CD8-positive, alpha-beta memory T cell (primary cell): ENCODE measurements around the gene ZFYVE9. TPM values are rescaled to one million over a fixed set of nuclear protein-coding genes. Genes with fewer than 3 reads are reported as not detected.

ENCODE experiments used
- CTCF ChIA-PET: fragments of 350-600 bp; sonication (Branson Sonifier 250); formaldehyde crosslinking; loops from one replicate; lab custom pipeline; 2021; ENCODE audit warnings: antibody characterized with exemption; lab: Charles Lee
- POLR2A ChIA-PET: fragments of 350-600 bp; sonication (Branson Sonifier 250); formaldehyde crosslinking; loops from one replicate; lab custom pipeline; 2021; ENCODE audit warnings: antibody characterized with exemption; lab: Charles Lee
- DNase-seq, 5 donors: peaks; one replicate each; pipeline versions ENCODE4 v3.0.0 to v3.0.0-alpha.2; 2020 to 2022; ENCODE audit warnings: mixed read lengths in 1 of 5
- H3K27ac ChIP-seq: one replicate; pipeline ENCODE4 v1.7.0; 2013; ENCODE audit warnings: low read depth, mild to moderate bottlenecking, low read length, moderate library complexity
- H3K27me3 ChIP-seq: 2 replicates; pipeline ENCODE4 v1.7.0; 2013; ENCODE audit warnings: low read length, mild to moderate bottlenecking; ENCODE audit not compliant: insufficient read depth, poor library complexity, severe bottlenecking
- H3K36me3 ChIP-seq: 2 replicates; pipeline ENCODE4 v1.7.0; 2013; ENCODE audit warnings: mild to moderate bottlenecking, low read length, moderate library complexity; ENCODE audit not compliant: insufficient read depth
- H3K4me1 ChIP-seq: 2 replicates; pipeline ENCODE4 v1.7.0; 2013; ENCODE audit warnings: mild to moderate bottlenecking, low read length, moderate library complexity; ENCODE audit not compliant: insufficient read depth
- H3K4me3 ChIP-seq: 2 replicates; pipeline ENCODE4 v1.7.0; 2013; ENCODE audit warnings: mild to moderate bottlenecking, low read length
- H3K9me3 ChIP-seq: 2 replicates; pipeline ENCODE4 v1.7.0; 2013; ENCODE audit warnings: mild to moderate bottlenecking, low read length
- H3K27ac Mint-ChIP-seq, 8 donors: one replicate each; pipeline ENCODE4 v1.8.0; 2020 to 2021; ENCODE audit warnings: mixed read lengths in 8 of 8, mild to moderate bottlenecking in 6 of 8, inconsistent platforms in 3 of 8, moderate library complexity in 3 of 8
- H3K27me3 Mint-ChIP-seq, 2 donors: one replicate each; pipeline ENCODE4 v1.8.0; 2020 to 2021; ENCODE audit warnings: mixed read lengths in 2 of 2, mild to moderate bottlenecking in 1 of 2, moderate library complexity in 1 of 2
- H3K36me3 Mint-ChIP-seq, 3 donors: one replicate each; pipeline ENCODE4 v1.8.0; 2020 to 2021; ENCODE audit warnings: mixed read lengths in 3 of 3, inconsistent platforms in 1 of 3, mild to moderate bottlenecking in 1 of 3
- H3K4me1 Mint-ChIP-seq, 3 donors: one replicate each; pipeline ENCODE4 v1.8.0; 2020 to 2021; ENCODE audit warnings: mixed read lengths in 3 of 3, inconsistent platforms in 1 of 3, mild to moderate bottlenecking in 1 of 3
- H3K4me3 Mint-ChIP-seq, 7 donors: one replicate each; pipeline ENCODE4 v1.8.0; 2020 to 2021; ENCODE audit warnings: mixed read lengths in 7 of 7, mild to moderate bottlenecking in 6 of 7, moderate library complexity in 4 of 7, inconsistent platforms in 2 of 7
- H3K9me3 Mint-ChIP-seq, 5 donors: one replicate each; pipeline ENCODE4 v1.8.0; 2020 to 2022; ENCODE audit warnings: mixed read lengths in 5 of 5, mild to moderate bottlenecking in 3 of 5, moderate library complexity in 2 of 5, inconsistent platforms in 1 of 5
- polyA plus RNA-seq: library from polyadenylated mRNA; unstranded; fragments of 300-500 nt; fragmentation: Illumina TruSeq; gene quantifications from one replicate; pipeline ENCODE4 v1.2.3, GENCODE V29; 2021
- total RNA-seq, 2 experiments: library from RNA; stranded (reverse); gene quantifications; one replicate each; pipeline ENCODE4 v1.2.3, GENCODE V29; 2021

ZFYVE9 gene
- total and polyA plus RNA-seq, 3 experiments from 2014 or later, result 3.2 to 4.7 (median 4.4) TPM

DNA sequence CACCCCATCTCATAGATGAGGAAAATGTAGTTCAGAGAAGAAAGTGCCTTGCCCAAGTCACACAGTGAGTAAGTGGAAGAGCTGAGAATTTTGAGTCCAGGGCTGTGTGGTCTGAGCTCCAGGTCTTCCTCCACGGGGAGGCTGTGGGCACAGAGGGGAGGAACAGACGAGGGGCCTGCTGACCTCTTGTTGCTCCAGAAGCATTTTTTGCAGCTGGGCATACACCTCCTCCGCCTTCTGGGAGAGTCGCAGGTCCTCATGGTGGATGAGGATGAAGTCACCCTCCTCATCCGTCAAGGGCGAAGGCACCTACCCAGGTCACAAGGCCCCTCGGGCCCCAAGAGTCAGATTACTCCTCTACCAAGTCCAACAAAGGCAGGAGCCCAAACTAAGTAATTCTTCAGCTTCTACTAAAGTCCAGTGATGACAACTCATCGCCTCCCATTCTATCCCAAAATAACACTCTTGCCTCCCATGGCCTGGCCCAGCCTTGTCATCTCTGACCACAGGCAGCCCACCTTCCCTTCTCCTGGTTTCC, 215.0 kb downstream of the ZFYVE9 start:
- Histone ChIP-seq H3K9me3 (no peaks in the 10 kb centered on the region), H3K4me3 (no peak overlapping the region), H3K27me3 (no peaks in the 10 kb centered on the region), H3K36me3 (peaks cover 87% of the 10 kb centered on the region), H3K4me1 (no peaks in the 10 kb centered on the region), H3K27ac (no peak overlapping the region)
- ChIA-PET CTCF (no interaction called here), POLR2A (interaction anchor here (1.0 kb wide), 1 partner anchor 11 kb away, joined by 3 read pairs; no protein-coding TSS in a partner anchor)
- Mint-ChIP-seq H3K27me3 (no peaks in the 10 kb centered on the region), H3K4me3 (no peak overlapping the region), H3K27ac (peak overlapping the region in 5 of 8 donors; percentile 7 to 67 (median 35)), H3K9me3 (no peaks in the 10 kb centered on the region), H3K36me3 (peaks cover 7 to 99% (median 21%) of the 10 kb centered on the region in 3 donors), H3K4me1 (peaks cover 3 to 5% (median 4%) of the 10 kb centered on the region in 3 donors)
- DNase-seq, result no peak

DNA sequence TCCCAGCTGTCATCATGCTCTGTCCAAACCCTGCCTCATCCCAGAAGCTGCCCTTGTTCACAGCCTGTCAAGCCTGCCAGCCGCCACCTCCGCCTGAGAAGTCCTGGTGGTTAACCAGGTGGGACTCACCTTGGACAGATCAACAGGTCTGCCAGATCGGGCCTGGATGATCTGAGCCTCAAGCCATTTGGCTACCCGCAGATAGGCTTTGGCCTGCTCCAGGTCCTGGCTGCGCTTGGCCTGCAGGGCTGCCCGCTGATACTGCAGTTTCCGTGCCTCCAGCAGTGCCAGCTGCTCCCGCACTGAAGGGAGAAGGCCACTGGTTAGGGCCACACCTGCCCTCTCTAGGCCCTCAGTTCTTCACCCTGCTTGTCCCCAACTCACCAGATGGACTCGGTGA, 215.5 kb downstream of the ZFYVE9 start:
- Histone ChIP-seq H3K27ac (no peak overlapping the region), H3K9me3 (no peaks in the 10 kb centered on the region), H3K4me1 (peaks cover 5% of the 10 kb centered on the region), H3K27me3 (no peaks in the 10 kb centered on the region), H3K36me3 (peaks cover 89% of the 10 kb centered on the region), H3K4me3 (no peak overlapping the region)
- ChIA-PET POLR2A (interaction anchor here (1.0 kb wide), 1 partner anchor 11 kb away, joined by 3 read pairs; no protein-coding TSS in a partner anchor), CTCF (no interaction called here)
- Mint-ChIP-seq H3K36me3 (peaks cover 7 to 100% (median 19%) of the 10 kb centered on the region in 3 donors), H3K9me3 (no peaks in the 10 kb centered on the region), H3K4me1 (peaks cover 3 to 9% (median 8%) of the 10 kb centered on the region in 3 donors), H3K4me3 (no peak overlapping the region), H3K27me3 (no peaks in the 10 kb centered on the region), H3K27ac (peak overlapping the region in 3 of 8 donors; percentile 7 to 67 (median 54))
- no peak for DNase-seq

DNA sequence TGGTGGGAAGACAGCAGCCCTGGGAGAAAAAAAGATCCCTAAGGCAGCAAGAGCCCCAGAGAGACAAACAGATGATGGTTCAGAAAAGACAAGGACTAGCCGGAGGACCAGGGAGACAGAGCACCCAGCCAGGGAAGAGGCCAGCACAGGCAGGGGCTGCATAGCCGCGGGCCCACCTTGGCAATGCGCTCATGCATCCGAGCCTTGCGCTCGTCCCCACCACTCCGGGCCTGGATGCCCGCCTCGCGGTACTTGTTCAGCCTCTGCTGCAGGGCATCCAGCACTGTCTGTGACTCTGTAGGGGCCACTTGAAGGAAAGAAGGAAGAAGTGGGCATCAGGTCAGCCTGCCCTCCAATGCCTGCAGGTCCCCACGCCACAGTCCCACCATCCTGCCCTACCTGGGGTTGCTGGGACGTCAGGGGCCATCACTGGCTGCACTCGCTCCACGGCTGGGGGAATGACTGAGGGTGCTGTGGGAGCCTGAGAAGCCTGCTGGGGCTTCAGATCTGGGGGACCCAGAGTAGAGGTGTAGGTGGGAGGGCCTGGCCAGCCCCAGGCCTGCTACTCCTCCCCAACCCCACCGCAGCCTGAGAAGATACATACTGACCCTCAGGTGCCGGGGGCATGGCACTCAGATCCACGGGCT, 217.1 kb downstream of the ZFYVE9 start:
- POLR2A ChIA-PET, result no interaction called here
- Histone ChIP-seq H3K36me3 (peaks cover 90% of the 10 kb centered on the region), H3K9me3 (no peaks in the 10 kb centered on the region), H3K4me1 (peaks cover 11% of the 10 kb centered on the region), H3K4me3 (no peak overlapping the region), H3K27ac (no peak overlapping the region), H3K27me3 (no peaks in the 10 kb centered on the region)
- H3K4me1 Mint-ChIP-seq, result peaks cover 5 to 17% (median 17%) of the 10 kb centered on the region in 3 donors
- no peak for DNase-seq
- H3K27ac Mint-ChIP-seq, result peak overlapping the region in 2 of 8 donors; percentile 27
- peaks cover 5 to 94% (median 17%) of the 10 kb centered on the region in 3 donors for H3K36me3 Mint-ChIP-seq
- no peak overlapping the region for H3K4me3 Mint-ChIP-seq
- no peaks in the 10 kb centered on the region for H3K9me3 Mint-ChIP-seq
- H3K27me3 Mint-ChIP-seq, result no peaks in the 10 kb centered on the region
- CTCF ChIA-PET, result interaction anchor here (1.1 kb wide), 1 partner anchor 9 kb away, joined by 3 read pairs; no protein-coding TSS in a partner anchor

DNA sequence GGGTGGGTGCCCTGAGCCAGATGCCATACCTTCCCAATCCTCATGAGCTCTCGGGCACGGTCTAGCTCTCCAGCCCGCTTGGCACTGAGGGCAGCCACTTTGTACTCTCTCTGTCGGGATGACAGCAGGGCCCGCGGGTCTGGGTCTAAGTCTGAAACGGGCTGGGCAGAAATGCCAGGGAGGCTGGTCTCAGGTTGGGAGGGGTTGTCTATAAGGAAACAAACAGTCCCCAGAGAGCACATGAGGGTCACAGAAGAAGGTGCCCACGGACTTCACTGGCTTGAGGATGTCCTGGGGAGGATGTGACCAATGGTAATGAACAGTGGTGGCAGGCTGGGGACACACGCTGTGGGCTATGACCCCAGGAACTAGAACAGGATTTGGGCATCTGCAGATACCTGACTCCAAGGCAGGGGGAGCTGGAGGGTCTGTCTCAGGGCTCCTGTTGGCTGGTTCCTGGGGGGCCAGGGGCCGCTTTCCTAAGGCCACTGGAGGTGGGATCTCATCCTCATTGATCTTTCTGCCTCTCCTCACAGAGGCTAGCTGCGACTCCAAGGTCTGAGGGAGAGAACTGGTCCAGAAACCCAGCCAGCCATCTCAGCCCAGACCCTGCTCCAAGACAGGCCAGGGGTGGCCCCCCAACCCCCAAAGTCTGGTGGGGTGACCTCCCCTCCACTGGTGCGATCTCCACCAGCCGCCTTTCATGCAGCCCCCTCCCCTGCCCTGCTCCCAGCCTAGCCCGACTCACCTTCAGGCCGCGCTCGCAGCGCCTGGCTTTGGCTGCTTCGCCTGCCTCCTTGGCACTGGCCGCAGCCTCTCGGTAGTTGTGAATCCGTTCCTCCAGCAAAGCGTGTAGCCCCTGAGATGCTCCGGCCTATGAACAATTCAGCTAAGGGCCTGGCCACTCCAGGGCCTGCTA, 218.0 kb downstream of the ZFYVE9 start:
- no peak for DNase-seq
- Histone ChIP-seq H3K4me1 (peaks cover 21% of the 10 kb centered on the region), H3K27ac (no peak overlapping the region), H3K9me3 (no peaks in the 10 kb centered on the region), H3K36me3 (peaks cover 85% of the 10 kb centered on the region), H3K4me3 (no peak overlapping the region), H3K27me3 (no peaks in the 10 kb centered on the region)
- Mint-ChIP-seq H3K27me3 (no peaks in the 10 kb centered on the region), H3K9me3 (no peaks in the 10 kb centered on the region), H3K27ac (peak overlapping the region in 3 of 8 donors; percentile 22 to 63 (median 37)), H3K4me1 (peaks cover 14 to 26% (median 26%) of the 10 kb centered on the region in 3 donors), H3K4me3 (no peak overlapping the region), H3K36me3 (peaks cover 4 to 89% (median 17%) of the 10 kb centered on the region in 3 donors)
- ChIA-PET POLR2A (no interaction called here), CTCF (interaction anchor here (1.1 to 1.2 kb wide), 2 partner anchors 8 to 9 kb away, joined by 3 to 4 read pairs; no protein-coding TSS in a partner anchor)

DNA sequence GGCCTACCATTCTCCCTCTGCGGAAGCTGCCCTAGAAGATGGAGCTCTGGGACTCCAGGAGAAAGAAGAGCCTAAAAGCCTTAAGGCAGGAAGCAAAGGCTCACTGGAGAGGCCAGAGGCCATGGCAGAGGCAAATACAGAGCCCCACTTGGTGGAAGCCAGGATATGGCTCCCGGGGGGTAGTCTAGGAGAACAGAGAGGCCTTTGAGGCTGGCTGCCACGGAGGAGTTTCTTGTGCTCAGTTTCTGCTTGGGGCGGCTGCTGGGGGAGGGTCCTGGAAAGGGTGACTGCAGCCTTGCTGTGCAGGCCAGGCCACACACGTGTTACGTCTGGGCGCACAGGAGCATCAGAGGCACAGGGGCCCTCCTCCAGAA, 218.7 kb downstream of the ZFYVE9 start:
- Mint-ChIP-seq H3K9me3 (no peaks in the 10 kb centered on the region), H3K27ac (peak overlapping the region in 2 of 8 donors; percentile 22 to 37), H3K4me1 (peaks cover 20 to 33% (median 33%) of the 10 kb centered on the region in 3 donors), H3K27me3 (no peaks in the 10 kb centered on the region), H3K36me3 (peaks cover 4 to 87% (median 15%) of the 10 kb centered on the region in 3 donors), H3K4me3 (peak overlapping the region in 1 of 7 donors; percentile 51)
- no peak for DNase-seq
- Histone ChIP-seq H3K4me1 (peaks cover 25% of the 10 kb centered on the region), H3K27me3 (no peaks in the 10 kb centered on the region), H3K27ac (no peak overlapping the region), H3K9me3 (no peaks in the 10 kb centered on the region), H3K4me3 (no peak overlapping the region), H3K36me3 (peaks cover 79% of the 10 kb centered on the region)
- POLR2A ChIA-PET, result no interaction called here
- CTCF ChIA-PET, result interaction anchor here (1.2 kb wide), 1 partner anchor 10 kb away, joined by 4 read pairs; no protein-coding TSS in a partner anchor

DNA sequence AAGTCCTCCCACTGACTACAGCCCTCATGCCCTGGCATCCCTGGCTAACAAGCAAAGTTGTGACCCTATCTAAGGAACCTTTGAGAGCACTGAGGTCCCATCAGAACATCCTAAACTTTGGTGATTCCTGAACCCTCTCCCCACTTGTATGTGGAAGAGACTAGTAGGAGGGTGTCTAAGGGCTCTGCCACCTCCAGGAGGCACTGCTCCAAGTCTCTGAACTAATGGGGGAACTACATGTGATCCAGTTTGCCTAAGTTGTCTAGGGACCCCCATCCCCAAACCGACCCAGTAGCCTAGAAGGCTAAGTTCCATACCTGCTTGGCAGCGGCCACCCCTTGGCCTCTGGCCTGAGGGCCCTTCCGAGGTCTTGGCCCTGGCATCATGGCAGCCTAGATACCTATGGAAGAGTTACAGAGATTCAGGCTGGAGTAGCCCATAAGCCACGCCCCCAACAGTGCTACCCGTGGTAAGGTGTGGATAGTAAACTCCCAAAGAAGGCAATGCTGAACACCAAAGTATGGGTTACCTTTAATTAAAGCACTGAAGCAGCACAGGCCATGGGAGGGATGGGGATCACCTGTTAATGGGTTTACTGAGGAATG, 222.4 kb downstream of the ZFYVE9 start:
- H3K36me3 ChIP-seq, result peaks cover 41% of the 10 kb centered on the region
- no peaks in the 10 kb centered on the region for H3K9me3 Mint-ChIP-seq
- H3K4me1 Mint-ChIP-seq, result peaks cover 37 to 55% (median 55%) of the 10 kb centered on the region in 3 donors
- peaks cover 0 to 50% (median 6%) of the 10 kb centered on the region in 3 donors for H3K36me3 Mint-ChIP-seq
- H3K27ac Mint-ChIP-seq, result peak overlapping the region in 7 of 8 donors; percentile 72 to 97 (median 93)
- peaks cover 33% of the 10 kb centered on the region for H3K4me1 ChIP-seq
- H3K9me3 ChIP-seq, result no peaks in the 10 kb centered on the region
- peak overlapping the region; percentile 91 for H3K4me3 ChIP-seq
- ChIA-PET POLR2A (interaction anchor here (1.5 kb wide), 1 partner anchor 40 kb away, joined by 3 read pairs; the partner anchor contains the start of genes ORC1 and PRPF38A), CTCF (interaction anchor here (1.5 kb wide), 1 partner anchor 14 kb away, joined by 4 read pairs; no protein-coding TSS in a partner anchor)
- no peaks in the 10 kb centered on the region for H3K27me3 Mint-ChIP-seq
- no peaks in the 10 kb centered on the region for H3K27me3 ChIP-seq
- peak overlapping the region; percentile 92 to 96 (median 93) for H3K4me3 Mint-ChIP-seq
- H3K27ac ChIP-seq, result peak overlapping the region; percentile 89
- no peak for DNase-seq
